ENCODE results near the gene SCN7A. TPM values are rescaled to one million over a fixed set of nuclear protein-coding genes. Genes with fewer than 3 reads are reported as not detected.

The SCN7A gene
- total RNA-seq, 3 donors from 2014 or later = 1.6 to 76.2 (median 7.5) TPM

DNA sequence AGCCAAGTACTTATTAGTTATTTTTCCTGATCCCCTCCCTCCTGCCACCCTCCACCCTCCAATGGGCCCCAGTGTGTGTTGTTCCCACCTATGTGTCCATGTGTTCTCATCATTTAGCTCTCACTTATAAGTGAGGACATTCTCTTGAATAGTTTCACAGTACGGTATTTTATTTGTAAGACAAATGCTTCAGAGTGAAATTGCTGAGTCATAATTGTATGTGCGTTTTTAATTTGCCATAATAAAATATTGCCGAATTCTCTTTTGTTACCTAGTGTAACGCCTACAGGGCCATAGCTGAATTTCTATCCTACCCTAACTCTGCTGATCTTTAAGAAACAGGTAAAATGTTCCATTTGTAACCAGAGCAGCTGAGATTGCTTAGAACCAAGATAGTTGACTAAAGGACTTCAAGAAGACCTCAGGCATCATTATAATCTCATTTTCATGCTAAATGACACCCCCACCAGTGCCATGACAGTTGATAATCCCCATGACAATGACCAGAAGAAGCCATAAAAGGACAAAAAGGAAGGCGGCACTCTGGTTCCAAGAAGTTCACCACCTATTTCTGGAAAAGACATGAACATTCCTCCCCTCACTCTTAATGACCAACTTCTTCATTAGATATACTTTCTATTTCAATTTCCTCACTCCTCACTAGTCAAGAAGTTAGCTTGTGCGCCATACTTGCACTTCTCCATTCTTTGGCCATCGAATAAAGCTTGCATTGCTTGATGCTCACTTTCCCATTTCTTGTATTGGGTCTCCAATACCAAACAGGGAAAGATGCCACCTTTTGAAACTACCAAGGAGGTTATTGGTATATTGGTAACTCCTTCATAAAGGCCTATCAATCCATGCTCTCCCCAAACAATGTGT is 136.7 kb downstream of the SCN7A start:
- no peaks in the 10 kb centered on the region for H3K4me1 ChIP-seq (ENCODE audit: low read depth)
- no peak for TF ChIP-seq CTCF (IDR thresholded peaks at IDR 0.05)
- no peak overlapping the region for H3K4me3 ChIP-seq
- ATAC-seq (no peak), DNase-seq (no peak)
- no peaks in the 10 kb centered on the region for H3K9me3 ChIP-seq
- intact Hi-C loops (cut with DNase I, micrococcal nuclease) = no loop called here
- H3K36me3 ChIP-seq (ENCODE audit: low read depth) = no peaks in the 10 kb centered on the region

Other genes starting within 250 kb of the SCN7A start
- 10 to 100 TPM in 2 of 3 donors, 1 to 10 TPM in 1; 9.0 to 24.3 (median 23.3) TPM for gene SCN9A, start 118.3 kb downstream of the SCN7A start, total RNA-seq

Data from mucosa of descending colon (tissue), 3 donors.